ENCODE measurements around the gene F13A1. TPM values are rescaled to one million over a fixed set of nuclear protein-coding genes. Genes with fewer than 3 reads are reported as not detected.

F13A1 gene
- total RNA-seq, 1 donor from 2014 or later: 91.9 TPM

DNA sequence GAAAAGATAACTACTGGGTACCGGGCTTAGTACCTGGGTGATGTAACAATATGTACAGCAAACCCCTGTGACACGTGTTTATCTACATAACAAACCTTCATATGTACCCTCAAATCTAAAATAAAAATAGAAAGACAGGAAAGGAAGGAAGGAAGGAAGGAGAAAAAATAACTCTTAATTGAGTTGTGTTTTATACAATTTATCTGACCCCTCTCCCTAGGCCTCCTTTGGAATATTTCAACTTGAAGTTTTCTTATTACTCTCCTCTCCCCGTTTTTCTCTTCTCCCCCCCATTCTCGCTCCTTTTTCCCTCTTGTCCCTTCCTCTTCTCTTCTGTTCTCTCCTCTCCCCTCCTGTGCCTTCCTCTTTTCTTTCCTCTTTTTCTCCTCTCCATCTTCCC is 156.1 kb downstream of the F13A1 start:
- Histone ChIP-seq H3K27ac (no peak overlapping the region), H3K4me1 (no peaks in the 10 kb centered on the region), H3K27me3 (no peaks in the 10 kb centered on the region), H3K4me3 (no peak overlapping the region), H3K9me3 (no peaks in the 10 kb centered on the region), H3K36me3 (no peaks in the 10 kb centered on the region)
- intact Hi-C loops (cut with DNase I): no loop called here
- TF ChIP-seq, protein P1, sequence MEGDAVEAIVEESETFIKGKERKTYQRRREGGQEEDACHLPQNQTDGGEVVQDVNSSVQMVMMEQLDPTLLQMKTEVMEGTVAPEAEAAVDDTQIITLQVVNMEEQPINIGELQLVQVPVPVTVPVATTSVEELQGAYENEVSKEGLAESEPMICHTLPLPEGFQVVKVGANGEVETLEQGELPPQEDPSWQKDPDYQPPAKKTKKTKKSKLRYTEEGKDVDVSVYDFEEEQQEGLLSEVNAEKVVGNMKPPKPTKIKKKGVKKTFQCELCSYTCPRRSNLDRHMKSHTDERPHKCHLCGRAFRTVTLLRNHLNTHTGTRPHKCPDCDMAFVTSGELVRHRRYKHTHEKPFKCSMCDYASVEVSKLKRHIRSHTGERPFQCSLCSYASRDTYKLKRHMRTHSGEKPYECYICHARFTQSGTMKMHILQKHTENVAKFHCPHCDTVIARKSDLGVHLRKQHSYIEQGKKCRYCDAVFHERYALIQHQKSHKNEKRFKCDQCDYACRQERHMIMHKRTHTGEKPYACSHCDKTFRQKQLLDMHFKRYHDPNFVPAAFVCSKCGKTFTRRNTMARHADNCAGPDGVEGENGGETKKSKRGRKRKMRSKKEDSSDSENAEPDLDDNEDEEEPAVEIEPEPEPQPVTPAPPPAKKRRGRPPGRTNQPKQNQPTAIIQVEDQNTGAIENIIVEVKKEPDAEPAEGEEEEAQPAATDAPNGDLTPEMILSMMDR (IDR thresholded peaks at IDR 0.05): no peak
- DNase-seq (ENCODE audit: low spot score in 2 of 2): no peak

GRCh38 chr6:6154335-6154734 is 166.1 kb downstream of the F13A1 start:
- intact Hi-C loops (cut with DNase I): no loop called here
- TF ChIP-seq, protein P1 (IDR thresholded peaks at IDR 0.05): no peak
- Histone ChIP-seq H3K27ac (no peak overlapping the region), H3K36me3 (no peaks in the 10 kb centered on the region), H3K27me3 (no peaks in the 10 kb centered on the region), H3K9me3 (no peaks in the 10 kb centered on the region), H3K4me3 (no peak overlapping the region), H3K4me1 (no peaks in the 10 kb centered on the region)
- no peak for DNase-seq (ENCODE audit: low spot score in 2 of 2)

DNA sequence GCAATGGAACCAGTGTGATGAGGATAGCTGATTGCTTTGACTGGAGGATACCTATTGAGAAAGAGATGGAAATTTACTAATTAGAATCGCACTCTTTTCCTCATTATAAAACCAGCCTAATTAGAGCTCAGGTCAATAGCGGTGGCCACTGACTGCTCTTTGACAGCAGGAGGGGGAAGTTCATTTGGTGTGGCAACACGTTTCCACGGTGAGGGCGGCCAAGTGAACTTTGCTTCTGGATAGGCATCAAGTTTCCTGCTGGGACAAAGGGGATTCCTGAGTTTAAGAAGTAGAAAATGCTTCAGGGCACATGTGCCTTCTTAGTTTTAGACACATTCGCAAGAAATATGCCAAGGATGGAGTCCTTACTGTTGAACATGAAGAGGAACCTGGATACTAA is 168.4 kb downstream of the F13A1 start:
- TF ChIP-seq, protein P1 (IDR thresholded peaks at IDR 0.05): no peak
- no peak for DNase-seq (ENCODE audit: low spot score in 2 of 2)
- no peak overlapping the region for H3K27ac ChIP-seq
- H3K36me3 ChIP-seq: no peaks in the 10 kb centered on the region
- H3K4me3 ChIP-seq: no peak overlapping the region
- H3K9me3 ChIP-seq: no peaks in the 10 kb centered on the region
- intact Hi-C loops (cut with DNase I): no loop called here
- H3K27me3 ChIP-seq: no peaks in the 10 kb centered on the region
- no peaks in the 10 kb centered on the region for H3K4me1 ChIP-seq

GRCh38 chr6:6148192-6148815 is 172.2 kb downstream of the F13A1 start:
- no peak overlapping the region for H3K27ac ChIP-seq
- peaks cover 0 to 3% of the 10 kb centered on the region in 2 donors for H3K36me3 ChIP-seq
- H3K27me3 ChIP-seq: no peaks in the 10 kb centered on the region
- H3K4me3 ChIP-seq: no peak overlapping the region
- TF ChIP-seq, protein P1 (IDR thresholded peaks at IDR 0.05): no peak
- DNase-seq (ENCODE audit: low spot score in 2 of 2): no peak
- no peaks in the 10 kb centered on the region for H3K9me3 ChIP-seq
- no peaks in the 10 kb centered on the region for H3K4me1 ChIP-seq
- intact Hi-C loops (cut with DNase I): no loop called here

- TF ChIP-seq, protein P1 (IDR thresholded peaks at IDR 0.05): no peak
- intact Hi-C loops (cut with DNase I): no loop called here
- DNase-seq (ENCODE audit: low spot score in 2 of 2): no peak
Observed at GRCh38 chr6:6131492-6132109, 188.9 kb downstream of the F13A1 start.

More at GRCh38 chr6:6131492-6132109, 188.9 kb downstream of the F13A1 start:
- Histone ChIP-seq H3K27ac (no peak overlapping the region), H3K4me3 (no peak overlapping the region), H3K9me3 (no peaks in the 10 kb centered on the region), H3K36me3 (no peaks in the 10 kb centered on the region), H3K4me1 (no peaks in the 10 kb centered on the region), H3K27me3 (no peaks in the 10 kb centered on the region)
